Esophagus muscularis mucosa (tissue), 4 donors: ENCODE results near the gene SERPINB11. TPM values are rescaled to one million over a fixed set of nuclear protein-coding genes. Genes with fewer than 3 reads are reported as not detected.

Experiments used
- DNase-seq: peaks from one replicate; pipeline ENCODE4 v3.0.0-alpha.2; 2017; ENCODE audit errors: extremely low spot score
- H3K27ac ChIP-seq, 4 donors: fragments of 200-600 bp; sonication (generic); replicated peaks in 1 of 4; 1 replicate in 3 of 4; 2 replicates in 1 of 4; pipeline ENCODE4 v1.5.1; 2016 to 2019; ENCODE audit warnings: mild to moderate bottlenecking in 1 of 4
- H3K27me3 ChIP-seq, 4 donors: fragments of 200-600 bp; sonication (generic); one replicate each; pipeline versions ENCODE4 v1.5.1 to v1.6.0; 2016 to 2019
- H3K36me3 ChIP-seq, 4 donors: fragments of 200-600 bp; sonication (generic); one replicate each; pipeline ENCODE4 v1.5.1; 2016 to 2019
- H3K4me1 ChIP-seq, 4 donors: fragments of 200-600 bp; sonication (generic); one replicate each; pipeline ENCODE4 v1.5.1; 2016 to 2019
- H3K4me3 ChIP-seq, 4 donors: fragments of 200-600 bp; sonication (generic); 1 replicate in 2 of 4; 2 replicates in 2 of 4; pipeline ENCODE4 v1.5.1; 2016 to 2019; ENCODE audit warnings: mild to moderate bottlenecking in 4 of 4, moderate library complexity in 1 of 4
- H3K9me3 ChIP-seq, 4 donors: fragments of 200-600 bp; sonication (generic); 1 replicate in 3 of 4; 2 replicates in 1 of 4; pipeline ENCODE4 v1.5.1; 2016 to 2019
- CTCF ChIP-seq, 3 experiments: fragments of 200-600 bp in 2 of 3; fragments of 450-650 bp in 1 of 3; sonication (generic) in 2 of 3; IDR thresholded peaks; one replicate each; pipeline ENCODE4 v1.5.1; 2017 to 2019; ENCODE audit warnings: antibody characterized with exemption in 3 of 3, mild to moderate bottlenecking in 2 of 3, moderate library complexity in 1 of 3
- EP300 ChIP-seq: sonication (generic); formaldehyde crosslinking; IDR thresholded peaks from one replicate; pipeline ENCODE4 v1.6.1; 2017; ENCODE audit warnings: antibody characterized with exemption
- POLR2A ChIP-seq: fragments of 450-650 bp; IDR thresholded peaks from one replicate; pipeline ENCODE4 v1.6.1; 2017; ENCODE audit warnings: antibody characterized with exemption, moderate library complexity, mild to moderate bottlenecking, low read depth
- POLR2AphosphoS5 ChIP-seq, 2 donors: sonication (generic); formaldehyde crosslinking; IDR thresholded peaks; one replicate each; pipeline ENCODE4 v1.6.1; 2017; ENCODE audit warnings: antibody characterized with exemption in 2 of 2
- WGBS: methylation state at CpG from one replicate; pipeline ENCODE4 v1.1.5; 2018; 5-methylcytosine and 5-hydroxymethylcytosine counted together
- intact Hi-C: fragments of 100-400 bp; cut with DNase I; formaldehyde crosslinking; loops from one replicate; pipeline ENCODE4 v1.15.1; 2023
- total RNA-seq, 4 donors: library from RNA; depleted of rRNA; stranded (reverse); fragments of >200 nt; gene quantifications; one replicate each; pipeline versions ENCODE4 v1.1.0 to v1.2.1, GENCODE V29; 2016

The SERPINB11 gene
- total RNA-seq, 4 donors from 2014 or later: not detected

GRCh38 chr18:63683890-63684289 lies 18.9 kb upstream of the SERPINB11 start:
- 68% methylated on average over 5 of the region's 5 CpGs for WGBS
- no peak for TF ChIP-seq POLR2A
- no peak for TF ChIP-seq POLR2AphosphoS5 (IDR thresholded peaks at IDR 0.05)
- no peak for TF ChIP-seq CTCF (IDR thresholded peaks at IDR 0.05)
- no peak for TF ChIP-seq EP300
- Histone ChIP-seq H3K4me3 (no peak overlapping the region), H3K4me1 (no peaks in the 10 kb centered on the region), H3K27ac (no peak overlapping the region), H3K9me3 (peaks cover 0 to 8% (median 0%) of the 10 kb centered on the region in 4 donors), H3K27me3 (peaks cover 0 to 12% (median 0%) of the 10 kb centered on the region in 4 donors), H3K36me3 (no peaks in the 10 kb centered on the region)
- no peak for DNase-seq
- intact Hi-C loops: no loop called here

DNA sequence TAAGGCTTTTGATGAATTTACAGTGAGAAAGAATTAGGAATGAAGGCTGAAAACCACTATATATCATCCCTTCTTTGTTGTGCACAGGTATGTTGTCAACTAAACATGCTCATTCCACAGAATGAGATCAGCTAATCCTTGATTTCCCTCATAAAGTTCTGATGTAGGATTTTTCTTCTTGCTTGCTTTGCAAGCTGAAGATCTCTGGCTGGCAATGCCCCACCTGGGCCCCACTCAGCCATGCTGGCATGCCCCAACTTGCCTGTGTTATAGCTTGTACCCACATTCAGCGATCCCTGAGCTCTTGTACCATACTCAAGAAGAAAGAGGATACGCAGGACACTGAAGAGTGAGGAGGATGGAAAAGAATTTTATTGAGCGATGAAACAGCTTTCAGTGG lies 18.0 kb upstream of the SERPINB11 start:
- no peak for DNase-seq
- Histone ChIP-seq H3K9me3 (peaks cover 0 to 8% (median 0%) of the 10 kb centered on the region in 4 donors), H3K36me3 (no peaks in the 10 kb centered on the region), H3K4me1 (no peaks in the 10 kb centered on the region), H3K4me3 (no peak overlapping the region), H3K27me3 (peaks cover 0 to 12% (median 0%) of the 10 kb centered on the region in 4 donors), H3K27ac (no peak overlapping the region)
- WGBS: 94% methylated on average over 3 of the region's 3 CpGs
- intact Hi-C loops: no loop called here
- no peak for TF ChIP-seq POLR2AphosphoS5 (IDR thresholded peaks at IDR 0.05)
- TF ChIP-seq EP300: no peak
- no peak for TF ChIP-seq POLR2A
- TF ChIP-seq CTCF (IDR thresholded peaks at IDR 0.05): no peak

- 37% methylated on average over 2 of the region's 2 CpGs for WGBS
- Histone ChIP-seq H3K27ac (no peak overlapping the region), H3K27me3 (peaks cover 0 to 12% (median 0%) of the 10 kb centered on the region in 4 donors), H3K9me3 (peaks cover 0 to 8% (median 2%) of the 10 kb centered on the region in 4 donors), H3K4me3 (no peak overlapping the region), H3K36me3 (no peaks in the 10 kb centered on the region), H3K4me1 (no peaks in the 10 kb centered on the region)
- TF ChIP-seq POLR2AphosphoS5 (IDR thresholded peaks at IDR 0.05) (no peak), EP300 (no peak), CTCF (IDR thresholded peaks at IDR 0.05) (no peak), POLR2A (no peak)
- DNase-seq: no peak
- intact Hi-C loops: no loop called here
Observed at GRCh38 chr18:63686871-63687270, 15.9 kb upstream of the SERPINB11 start.

- H3K4me3 ChIP-seq: no peak overlapping the region
- H3K36me3 ChIP-seq: no peaks in the 10 kb centered on the region
- no peak overlapping the region for H3K27ac ChIP-seq
- H3K27me3 ChIP-seq: peaks cover 0 to 9% (median 0%) of the 10 kb centered on the region in 4 donors
- no peaks in the 10 kb centered on the region for H3K4me1 ChIP-seq
- TF ChIP-seq POLR2A (no peak), EP300 (no peak), CTCF (IDR thresholded peaks at IDR 0.05) (no peak), POLR2AphosphoS5 (IDR thresholded peaks at IDR 0.05) (no peak)
- WGBS: 51% methylated on average over 2 of the region's 2 CpGs
- H3K9me3 ChIP-seq: peaks cover 0 to 8% (median 5%) of the 10 kb centered on the region in 4 donors
- DNase-seq: no peak
- intact Hi-C loops: no loop called here
Observed at GRCh38 chr18:63689064-63689463, 13.7 kb upstream of the SERPINB11 start.

GRCh38 chr18:63697097-63697660 lies 5.6 kb upstream of the SERPINB11 start:
- intact Hi-C loops: no loop called here
- peaks cover 0 to 6% (median 2%) of the 10 kb centered on the region in 4 donors for H3K9me3 ChIP-seq
- DNase-seq: no peak
- no peak overlapping the region for H3K27ac ChIP-seq
- no peak for TF ChIP-seq POLR2A
- no peak for TF ChIP-seq CTCF (IDR thresholded peaks at IDR 0.05)
- TF ChIP-seq POLR2AphosphoS5 (IDR thresholded peaks at IDR 0.05): no peak
- TF ChIP-seq EP300: no peak
- H3K4me3 ChIP-seq: no peak overlapping the region
- WGBS: 53% methylated on average over 3 of the region's 3 CpGs
- peaks cover 0 to 4% (median 0%) of the 10 kb centered on the region in 4 donors for H3K27me3 ChIP-seq
- H3K36me3 ChIP-seq: no peaks in the 10 kb centered on the region
- no peaks in the 10 kb centered on the region for H3K4me1 ChIP-seq
